Pancreas (tissue), 10 donors: ENCODE data around the gene NAIF1. TPM values are rescaled to one million over a fixed set of nuclear protein-coding genes. Genes with fewer than 3 reads are reported as not detected.

ENCODE experiments used
- ATAC-seq, 4 donors: fragments of 200-7000 bp; cut with Tn5 transposase; one replicate each; pipeline versions ENCODE4 v1.8.0 to v1.9.1; 2020; ENCODE audit warnings: mild to moderate bottlenecking in 4 of 4, moderate library complexity in 4 of 4
- DNase-seq, 6 donors: peaks; one replicate each; pipeline ENCODE4 v3.0.0-alpha.2; 2020
- FAIRE-seq: peaks from 2 replicates; lab custom pipeline; 2012; peaks lifted over from hg19 to GRCh38; lab: Jason Lieb, UNC
- H3K27ac ChIP-seq, 4 donors: fragments of 200-600 bp; sonication (generic); 1 replicate in 3 of 4; 2 replicates in 1 of 4; pipeline versions ENCODE4 v1.5.0 to v1.8.0; 2020
- H3K27me3 ChIP-seq, 4 donors: fragments of 200-600 bp; one replicate each; pipeline ENCODE4 v1.8.0; 2021
- H3K36me3 ChIP-seq, 3 donors: fragments of 200-600 bp; sonication (generic) in 1 of 3; one replicate each; pipeline versions ENCODE4 v1.5.0 to v1.8.0; 2020 to 2021
- H3K4me1 ChIP-seq, 3 donors: fragments of 200-600 bp; one replicate each; pipeline ENCODE4 v1.8.0; 2021
- H3K4me3 ChIP-seq, 4 donors: fragments of 200-600 bp; sonication (generic) in 2 of 4; one replicate each; pipeline versions ENCODE4 v1.5.0 to v1.8.0; 2020 to 2021
- H3K9me3 ChIP-seq, 4 donors: fragments of 200-600 bp; one replicate each; pipeline ENCODE4 v1.8.0; 2021
- CTCF ChIP-seq, 4 donors: fragments of 200-600 bp; sonication (generic) in 3 of 4; IDR thresholded peaks; one replicate each; pipeline versions ENCODE4 v1.5.0 to v1.8.0; 2021; ENCODE audit warnings: antibody characterized with exemption in 4 of 4
- WGBS, 2 donors: extraction: QIAGEN DNeasy Blood & Tissue Kit; methylation state at CpG; one replicate each; pipeline ENCODE4 v1.1.7; 2013; 5-methylcytosine and 5-hydroxymethylcytosine counted together
- intact Hi-C, 3 donors: fragments of 100-400 bp; cut with DNase I; formaldehyde crosslinking; loops; one replicate each; pipeline versions ENCODE4 v1.11.1 to v1.14.2; 2022
- polyA plus RNA-seq, 2 donors: library from polyadenylated mRNA; stranded (reverse); fragments of 200-250 nt; gene quantifications; one replicate each; pipeline ENCODE4 v1.2.3, GENCODE V29; 2013
- total RNA-seq, 6 donors: library from RNA; stranded (reverse); fragmentation: NEBNext Ultra II Directional in 4 of 6; extraction: Animal tissue kit (Norgen Biotek cat#: 25700) in 4 of 6; gene quantifications; one replicate each; pipeline versions ENCODE4 v1.2.1 to v1.2.4, GENCODE V29; 2021 to 2023
- donor health status: healthy with polysubstance abuse.
- donor health status: DM: no; HTN: no; CAD: no; lungs with moderate emphysema.
- donor health status: DM: no; HTN: no; CAD: no.
- donor health status: control.
- donor health status: control.
- donor health status: Bipolar disorder and iron deficiency.
- donor health status: DM: yes; HTN: yes; CAD: no.
- donor health status: DM: no; HTN: no; CAD: no.
- donor health status: DM: no; HTN: no; CAD: no.
- donor health status: DM: yes; HTN: yes; CAD: no.

NAIF1 gene
- total and polyA plus RNA-seq, 8 donors: 3.0 to 6.8 (median 4.2) TPM

GRCh38 chr9:128091571-128091970, 24.5 kb upstream of the NAIF1 start:
- Histone ChIP-seq H3K9me3 (no peaks in the 10 kb centered on the region), H3K4me3 (no peak overlapping the region), H3K27me3 (no peaks in the 10 kb centered on the region), H3K36me3 (no peaks in the 10 kb centered on the region), H3K4me1 (peaks cover 0 to 29% (median 9%) of the 10 kb centered on the region in 3 donors), H3K27ac (no peak overlapping the region)
- no peak for ATAC-seq
- intact Hi-C loops: no loop called here
- FAIRE-seq: no peak
- DNase-seq: no peak
- TF ChIP-seq CTCF (IDR thresholded peaks at IDR 0.05): no peak
- WGBS, 2 donors: 57 to 67% methylated on average over 13 of the region's 13 CpGs

- Histone ChIP-seq H3K4me3 (no peak overlapping the region), H3K4me1 (peaks cover 0 to 29% (median 9%) of the 10 kb centered on the region in 3 donors), H3K36me3 (no peaks in the 10 kb centered on the region), H3K27me3 (no peaks in the 10 kb centered on the region), H3K27ac (no peak overlapping the region), H3K9me3 (no peaks in the 10 kb centered on the region)
- intact Hi-C loops: no loop called here
- ATAC-seq (no peak), DNase-seq (no peak), FAIRE-seq (no peak)
- TF ChIP-seq CTCF (IDR thresholded peaks at IDR 0.05): no peak
- 86 to 87% methylated on average over 13 of the region's 13 CpGs for WGBS, 2 donors
Observed at GRCh38 chr9:128091144-128091543, 24.0 kb upstream of the NAIF1 start.

- Histone ChIP-seq H3K4me3 (no peak overlapping the region), H3K27me3 (no peaks in the 10 kb centered on the region), H3K4me1 (peaks cover 0 to 16% (median 0%) of the 10 kb centered on the region in 3 donors), H3K36me3 (no peaks in the 10 kb centered on the region), H3K27ac (no peak overlapping the region), H3K9me3 (no peaks in the 10 kb centered on the region)
- intact Hi-C loops: no loop called here
- no peak for FAIRE-seq
- TF ChIP-seq CTCF (IDR thresholded peaks at IDR 0.05): no peak
- 95 to 100% methylated on average over 1 of the region's 1 CpG for WGBS, 2 donors
- no peak for DNase-seq
- no peak for ATAC-seq
Observed at GRCh38 chr9:128089299-128089698, 22.2 kb upstream of the NAIF1 start.

- no peak for FAIRE-seq
- Histone ChIP-seq H3K27me3 (no peaks in the 10 kb centered on the region), H3K36me3 (no peaks in the 10 kb centered on the region), H3K27ac (no peak overlapping the region), H3K4me3 (no peak overlapping the region), H3K4me1 (peaks cover 0 to 9% (median 0%) of the 10 kb centered on the region in 3 donors), H3K9me3 (no peaks in the 10 kb centered on the region)
- no peak for TF ChIP-seq CTCF (IDR thresholded peaks at IDR 0.05)
- intact Hi-C loops: no loop called here
- DNase-seq: no peak
- WGBS, 2 donors: 73 to 77% methylated on average over 8 to 9 of the region's 9 CpGs
- no peak for ATAC-seq
Observed at GRCh38 chr9:128088253-128088945, 21.3 kb upstream of the NAIF1 start.

- no peaks in the 10 kb centered on the region for H3K27me3 ChIP-seq
- TF ChIP-seq CTCF (IDR thresholded peaks at IDR 0.05): no peak
- DNase-seq (peak in 1 of 6 donors; percentile 8), FAIRE-seq (no peak), ATAC-seq (no peak)
- no peaks in the 10 kb centered on the region for H3K9me3 ChIP-seq
- no peak overlapping the region for H3K4me3 ChIP-seq
- WGBS, 2 donors: 73 to 83% methylated on average over 10 of the region's 10 CpGs
- H3K4me1 ChIP-seq: no peaks in the 10 kb centered on the region
- no peak overlapping the region for H3K27ac ChIP-seq
- intact Hi-C loops: no loop called here
- H3K36me3 ChIP-seq: no peaks in the 10 kb centered on the region
Observed at GRCh38 chr9:128087262-128087661, 20.1 kb upstream of the NAIF1 start.
